ENCODE measurements around the gene TMEM236.
A peak's percentile ranks its signal among the peaks of the same experiment; 100 is the strongest.

Gene TMEM236

DNA sequence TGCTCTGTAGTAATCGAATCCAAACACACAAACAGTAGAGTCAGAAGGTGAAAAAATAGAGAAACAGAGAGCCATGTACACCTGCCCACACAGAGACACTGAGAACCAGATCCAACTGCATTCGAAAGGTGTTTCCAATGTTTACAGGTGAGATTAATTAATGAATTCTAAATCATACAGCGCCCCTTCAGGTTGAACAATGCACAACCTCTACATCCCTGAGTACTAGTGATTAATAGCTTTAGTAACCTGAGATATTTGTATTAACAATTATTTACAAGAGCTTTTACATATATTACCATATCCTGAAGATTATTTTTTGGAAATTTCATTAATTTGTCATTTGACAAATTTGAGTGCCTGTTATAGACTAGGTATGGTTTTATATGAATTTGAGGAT, 49.5 kb downstream of the TMEM236 start:
- Histone ChIP-seq H3K9ac (ENCODE audit: low read depth, low read length, poor library complexity, severe bottlenecking) (no peak overlapping the region), H3K79me2 (ENCODE audit: insufficient read depth, low read length) (no peaks in the 10 kb centered on the region), H3K4me3 (ENCODE audit: low read length, poor library complexity, severe bottlenecking) (no peak overlapping the region), H3F3A (ENCODE audit: low read depth) (no peaks in the 10 kb centered on the region), H3K9me2 (replicated peaks; ENCODE audit: low read depth, low read length) (no peaks in the 10 kb centered on the region), H2AFZ (ENCODE audit: low read length) (peak overlapping the region; percentile 74; the same call in 1 of the 2 replicates), H3K9me3 (ENCODE audit: insufficient read depth, low read depth, low read length) (no peaks in the 10 kb centered on the region), H3K36me3 (ENCODE audit: insufficient read depth, low read length) (no peaks in the 10 kb centered on the region), H3K4me1 (ENCODE audit: insufficient read depth, low read length, poor library complexity, severe bottlenecking) (peaks cover 19% of the 10 kb centered on the region), H3K27me3 (ENCODE audit: insufficient read depth, low read length, poor library complexity, severe bottlenecking) (peaks cover 4% of the 10 kb centered on the region), H4K20me1 (ENCODE audit: insufficient read depth, low read length, poor library complexity, severe bottlenecking) (no peaks in the 10 kb centered on the region), H3K4me2 (ENCODE audit: low read depth, low read length, poor library complexity, severe bottlenecking) (no peak overlapping the region)
- TF ChIP-seq, protein P1, sequence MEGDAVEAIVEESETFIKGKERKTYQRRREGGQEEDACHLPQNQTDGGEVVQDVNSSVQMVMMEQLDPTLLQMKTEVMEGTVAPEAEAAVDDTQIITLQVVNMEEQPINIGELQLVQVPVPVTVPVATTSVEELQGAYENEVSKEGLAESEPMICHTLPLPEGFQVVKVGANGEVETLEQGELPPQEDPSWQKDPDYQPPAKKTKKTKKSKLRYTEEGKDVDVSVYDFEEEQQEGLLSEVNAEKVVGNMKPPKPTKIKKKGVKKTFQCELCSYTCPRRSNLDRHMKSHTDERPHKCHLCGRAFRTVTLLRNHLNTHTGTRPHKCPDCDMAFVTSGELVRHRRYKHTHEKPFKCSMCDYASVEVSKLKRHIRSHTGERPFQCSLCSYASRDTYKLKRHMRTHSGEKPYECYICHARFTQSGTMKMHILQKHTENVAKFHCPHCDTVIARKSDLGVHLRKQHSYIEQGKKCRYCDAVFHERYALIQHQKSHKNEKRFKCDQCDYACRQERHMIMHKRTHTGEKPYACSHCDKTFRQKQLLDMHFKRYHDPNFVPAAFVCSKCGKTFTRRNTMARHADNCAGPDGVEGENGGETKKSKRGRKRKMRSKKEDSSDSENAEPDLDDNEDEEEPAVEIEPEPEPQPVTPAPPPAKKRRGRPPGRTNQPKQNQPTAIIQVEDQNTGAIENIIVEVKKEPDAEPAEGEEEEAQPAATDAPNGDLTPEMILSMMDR (conservative IDR thresholded peaks at IDR 0.05; ENCODE audit: low read length), result peak; percentile 63
- no peak for TF ChIP-seq EZH2phosphoT487 (IDR thresholded peaks at IDR 0.05; ENCODE audit: borderline replicate concordance)

DNA sequence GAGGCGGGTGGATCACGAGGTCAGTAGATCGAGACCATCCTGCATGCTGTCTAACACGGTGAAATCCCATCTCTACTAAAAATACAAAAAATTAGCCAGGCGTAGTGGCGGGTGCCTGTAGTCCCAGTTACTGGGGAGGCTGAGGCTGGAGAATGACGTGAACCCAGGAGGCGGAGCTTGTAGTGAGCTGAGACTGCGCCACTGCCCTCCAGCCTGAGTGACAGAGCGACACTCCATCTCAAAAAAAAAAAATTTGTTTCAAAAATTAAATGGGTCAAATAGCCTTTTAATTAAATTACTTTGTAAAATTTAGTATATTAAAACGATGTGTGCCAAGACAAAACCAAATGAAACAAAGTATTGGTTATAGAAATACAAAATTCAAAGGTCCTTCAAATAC, 50.3 kb downstream of the TMEM236 start:
- Histone ChIP-seq H3K4me2 (ENCODE audit: low read depth, low read length, poor library complexity, severe bottlenecking) (no peak overlapping the region), H4K20me1 (ENCODE audit: insufficient read depth, low read length, poor library complexity, severe bottlenecking) (no peaks in the 10 kb centered on the region), H3K9me2 (replicated peaks; ENCODE audit: low read depth, low read length) (no peaks in the 10 kb centered on the region), H3K9ac (ENCODE audit: low read depth, low read length, poor library complexity, severe bottlenecking) (no peak overlapping the region), H3K4me3 (ENCODE audit: low read length, poor library complexity, severe bottlenecking) (no peak overlapping the region), H3K9me3 (ENCODE audit: insufficient read depth, low read depth, low read length) (no peaks in the 10 kb centered on the region), H3K79me2 (ENCODE audit: insufficient read depth, low read length) (no peaks in the 10 kb centered on the region), H3K36me3 (ENCODE audit: insufficient read depth, low read length) (no peaks in the 10 kb centered on the region), H2AFZ (ENCODE audit: low read length) (no peak overlapping the region), H3K4me1 (ENCODE audit: insufficient read depth, low read length, poor library complexity, severe bottlenecking) (peaks cover 21% of the 10 kb centered on the region), H3K27me3 (ENCODE audit: insufficient read depth, low read length, poor library complexity, severe bottlenecking) (no peaks in the 10 kb centered on the region), H3F3A (ENCODE audit: low read depth) (no peaks in the 10 kb centered on the region)
- TF ChIP-seq, protein P1 (conservative IDR thresholded peaks at IDR 0.05; ENCODE audit: low read length), result no peak
- TF ChIP-seq EZH2phosphoT487 (IDR thresholded peaks at IDR 0.05; ENCODE audit: borderline replicate concordance), result no peak

DNA sequence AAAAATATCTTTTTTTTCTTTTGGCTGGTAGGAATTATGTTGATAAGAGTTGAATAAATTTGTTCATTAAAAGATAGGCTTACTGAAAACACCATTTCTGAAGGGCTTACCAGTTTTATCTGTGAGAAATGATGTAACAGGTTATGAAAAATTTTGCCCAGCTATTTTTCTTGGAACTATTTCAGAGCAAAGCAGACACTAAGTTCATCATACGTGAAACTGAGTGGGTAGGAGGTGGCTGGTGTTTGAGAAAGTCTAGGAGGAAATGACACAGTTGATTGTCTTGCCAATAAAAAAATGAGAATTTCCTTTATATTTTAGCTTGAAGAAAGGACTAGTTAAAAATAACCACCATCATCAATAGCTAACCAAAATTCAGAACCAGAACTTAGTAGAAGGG, 51.0 kb downstream of the TMEM236 start:
- H3K79me2 ChIP-seq (ENCODE audit: insufficient read depth, low read length), result no peaks in the 10 kb centered on the region
- peaks cover 21% of the 10 kb centered on the region for H3K4me1 ChIP-seq (ENCODE audit: insufficient read depth, low read length, poor library complexity, severe bottlenecking)
- H3F3A ChIP-seq (ENCODE audit: low read depth), result no peaks in the 10 kb centered on the region
- TF ChIP-seq, protein P1 (conservative IDR thresholded peaks at IDR 0.05; ENCODE audit: low read length), result no peak
- no peak for TF ChIP-seq EZH2phosphoT487 (IDR thresholded peaks at IDR 0.05; ENCODE audit: borderline replicate concordance)
- no peaks in the 10 kb centered on the region for H3K36me3 ChIP-seq (ENCODE audit: insufficient read depth, low read length)
- H3K4me2 ChIP-seq (ENCODE audit: low read depth, low read length, poor library complexity, severe bottlenecking), result no peak overlapping the region
- no peaks in the 10 kb centered on the region for H4K20me1 ChIP-seq (ENCODE audit: insufficient read depth, low read length, poor library complexity, severe bottlenecking)
- no peak overlapping the region for H3K4me3 ChIP-seq (ENCODE audit: low read length, poor library complexity, severe bottlenecking)
- no peak overlapping the region for H3K9ac ChIP-seq (ENCODE audit: low read depth, low read length, poor library complexity, severe bottlenecking)
- no peaks in the 10 kb centered on the region for H3K9me2 ChIP-seq (replicated peaks; ENCODE audit: low read depth, low read length)
- peak overlapping the region; percentile 13; the same call in 1 of the 2 replicates for H2AFZ ChIP-seq (ENCODE audit: low read length)
- no peaks in the 10 kb centered on the region for H3K27me3 ChIP-seq (ENCODE audit: insufficient read depth, low read length, poor library complexity, severe bottlenecking)
- no peaks in the 10 kb centered on the region for H3K9me3 ChIP-seq (ENCODE audit: insufficient read depth, low read depth, low read length)

All from Loucy (cell line).